ENCODE measurements around the gene CDH23. TPM values are rescaled to one million over a fixed set of nuclear protein-coding genes. Genes with fewer than 3 reads are reported as not detected.

CDH23 gene
- total RNA-seq, 1 experiment from 2014 or later, result 0.34 TPM

DNA sequence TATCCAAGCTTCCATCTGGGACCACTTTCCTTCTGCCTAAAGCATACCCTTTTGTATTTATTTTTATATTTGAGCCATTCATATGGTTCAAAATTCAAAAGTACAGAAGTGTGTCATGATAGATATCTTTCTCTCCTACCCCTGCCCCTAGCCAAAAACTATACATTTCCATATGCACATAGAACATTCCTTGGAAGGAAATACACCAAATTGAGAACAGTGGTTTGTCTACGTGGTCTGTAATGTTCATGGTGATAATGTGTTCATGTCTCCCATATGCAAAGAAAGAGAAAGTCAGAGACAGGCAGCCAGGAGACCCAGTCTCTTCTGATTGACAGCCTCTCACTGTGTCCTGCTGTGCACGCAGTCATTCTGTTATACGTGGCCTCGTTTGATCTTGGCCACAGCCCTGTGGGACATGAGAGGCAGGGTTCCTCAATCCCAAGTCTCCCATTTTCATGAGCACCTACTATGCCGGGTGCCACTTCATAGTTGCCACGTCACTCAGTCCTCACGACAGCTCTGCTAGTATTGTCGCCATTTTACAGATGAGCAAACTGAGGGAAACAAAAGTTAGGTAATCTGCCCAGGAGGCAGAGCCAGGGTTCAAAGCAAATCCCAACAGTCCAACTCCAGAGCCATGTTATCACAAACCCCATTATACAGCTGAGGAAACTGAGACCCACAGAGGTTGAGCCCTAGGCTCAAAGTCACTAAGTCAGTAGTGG lies 8.0 kb upstream of the CDH23 start:
- H3K9me3 ChIP-seq, result no peaks in the 10 kb centered on the region; the same call in 1 of the 2 replicates
- no peaks in the 10 kb centered on the region; the same call in 1 of the 2 replicates for H3K27me3 ChIP-seq (replicated peaks; ENCODE audit: control insufficient read depth, insufficient read depth, low read length)
- CTCF ChIA-PET, result no interaction called here
- Mint-ChIP-seq H3K27ac (ENCODE audit: unreplicated experiment) (no peak overlapping the region), H3K4me3 (ENCODE audit: unreplicated experiment) (no peak overlapping the region), H3K4me1 (ENCODE audit: low read depth, unreplicated experiment) (no peaks in the 10 kb centered on the region), H3K27me3 (ENCODE audit: insufficient read depth, unreplicated experiment) (peaks cover 12% of the 10 kb centered on the region), H3K36me3 (ENCODE audit: insufficient read depth, unreplicated experiment) (no peaks in the 10 kb centered on the region), H3K9me3 (ENCODE audit: unreplicated experiment) (no peaks in the 10 kb centered on the region)
- no peak overlapping the region for H3K4me3 ChIP-seq (ENCODE audit: low read depth, low read length)
- no peaks in the 10 kb centered on the region for H3K36me3 ChIP-seq (ENCODE audit: control insufficient read depth, insufficient read depth, low read length)
- H3K4me1 ChIP-seq, result peaks cover 8% of the 10 kb centered on the region
- BruUV-seq (replicated peaks), result no TSS peak
- DNase-seq, result peak in 1 of 2 experiments; percentile 28
- TF ChIP-seq, protein P1, sequence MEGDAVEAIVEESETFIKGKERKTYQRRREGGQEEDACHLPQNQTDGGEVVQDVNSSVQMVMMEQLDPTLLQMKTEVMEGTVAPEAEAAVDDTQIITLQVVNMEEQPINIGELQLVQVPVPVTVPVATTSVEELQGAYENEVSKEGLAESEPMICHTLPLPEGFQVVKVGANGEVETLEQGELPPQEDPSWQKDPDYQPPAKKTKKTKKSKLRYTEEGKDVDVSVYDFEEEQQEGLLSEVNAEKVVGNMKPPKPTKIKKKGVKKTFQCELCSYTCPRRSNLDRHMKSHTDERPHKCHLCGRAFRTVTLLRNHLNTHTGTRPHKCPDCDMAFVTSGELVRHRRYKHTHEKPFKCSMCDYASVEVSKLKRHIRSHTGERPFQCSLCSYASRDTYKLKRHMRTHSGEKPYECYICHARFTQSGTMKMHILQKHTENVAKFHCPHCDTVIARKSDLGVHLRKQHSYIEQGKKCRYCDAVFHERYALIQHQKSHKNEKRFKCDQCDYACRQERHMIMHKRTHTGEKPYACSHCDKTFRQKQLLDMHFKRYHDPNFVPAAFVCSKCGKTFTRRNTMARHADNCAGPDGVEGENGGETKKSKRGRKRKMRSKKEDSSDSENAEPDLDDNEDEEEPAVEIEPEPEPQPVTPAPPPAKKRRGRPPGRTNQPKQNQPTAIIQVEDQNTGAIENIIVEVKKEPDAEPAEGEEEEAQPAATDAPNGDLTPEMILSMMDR (IDR thresholded peaks at IDR 0.05; ENCODE audit: insufficient read depth in 1 of 2, low read depth in 1 of 2, low read length in 1 of 2, severe bottlenecking in 1 of 2, unreplicated experiment in 1 of 2), result no peak
- POLR2A ChIA-PET, result no interaction called here
- intact Hi-C loops (cut with micrococcal nuclease; ENCODE audit: unreplicated experiment), result no loop called here

DNA sequence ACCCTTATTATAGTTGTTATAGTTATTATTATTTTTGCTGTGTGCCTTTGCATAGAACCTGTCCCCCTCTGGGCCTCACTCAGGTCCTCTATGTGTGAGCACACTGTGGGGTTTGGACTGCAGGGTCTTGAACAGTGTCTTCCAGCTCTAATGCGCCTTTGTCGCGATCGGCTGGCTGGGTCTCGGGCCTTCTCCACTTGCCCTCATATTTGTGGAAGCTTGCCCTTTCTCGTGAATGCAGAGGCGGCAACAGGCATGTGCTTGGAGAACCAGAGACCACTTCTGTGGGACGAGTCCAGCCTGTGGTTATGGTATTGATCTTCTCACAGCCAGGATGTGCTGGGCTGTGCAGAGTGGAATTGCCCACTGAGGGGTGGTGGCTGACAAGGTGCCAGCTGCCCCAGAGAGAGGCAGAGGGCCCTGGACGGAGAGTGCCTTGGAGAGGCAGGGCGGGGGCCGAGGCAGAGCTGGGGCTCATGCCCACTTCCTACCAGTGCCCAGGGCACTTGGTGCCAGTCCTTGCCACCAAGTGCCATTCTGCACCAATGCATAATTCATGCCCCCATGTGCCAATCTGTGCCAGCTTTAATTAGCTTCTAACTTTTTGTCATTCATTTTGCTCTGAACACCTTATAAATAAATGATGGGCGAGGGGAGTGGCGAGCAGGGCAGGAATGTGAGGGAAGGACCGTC lies 6.8 kb upstream of the CDH23 start:
- H3K9me3 Mint-ChIP-seq (ENCODE audit: unreplicated experiment), result no peaks in the 10 kb centered on the region
- H3K27me3 Mint-ChIP-seq (ENCODE audit: insufficient read depth, unreplicated experiment), result peaks cover 15% of the 10 kb centered on the region
- ChIA-PET CTCF (no interaction called here), POLR2A (no interaction called here)
- Histone ChIP-seq H3K27me3 (replicated peaks; ENCODE audit: control insufficient read depth, insufficient read depth, low read length) (no peaks in the 10 kb centered on the region; the same call in 1 of the 2 replicates), H3K4me3 (ENCODE audit: low read depth, low read length) (no peak overlapping the region), H3K9me3 (no peaks in the 10 kb centered on the region; the same call in 1 of the 2 replicates), H3K4me1 (peaks cover 8% of the 10 kb centered on the region), H3K36me3 (ENCODE audit: control insufficient read depth, insufficient read depth, low read length) (no peaks in the 10 kb centered on the region)
- no peak overlapping the region for H3K4me3 Mint-ChIP-seq (ENCODE audit: unreplicated experiment)
- TF ChIP-seq, protein P1 (IDR thresholded peaks at IDR 0.05; ENCODE audit: insufficient read depth in 1 of 2, low read depth in 1 of 2, low read length in 1 of 2, severe bottlenecking in 1 of 2, unreplicated experiment in 1 of 2), result no peak
- H3K27ac Mint-ChIP-seq (ENCODE audit: unreplicated experiment), result no peak overlapping the region
- no peaks in the 10 kb centered on the region for H3K36me3 Mint-ChIP-seq (ENCODE audit: insufficient read depth, unreplicated experiment)
- peak in 1 of 2 experiments; percentile 28 for DNase-seq
- no TSS peak for BruUV-seq (replicated peaks)
- intact Hi-C loops (cut with micrococcal nuclease; ENCODE audit: unreplicated experiment), result no loop called here
- H3K4me1 Mint-ChIP-seq (ENCODE audit: low read depth, unreplicated experiment), result no peaks in the 10 kb centered on the region

DNA sequence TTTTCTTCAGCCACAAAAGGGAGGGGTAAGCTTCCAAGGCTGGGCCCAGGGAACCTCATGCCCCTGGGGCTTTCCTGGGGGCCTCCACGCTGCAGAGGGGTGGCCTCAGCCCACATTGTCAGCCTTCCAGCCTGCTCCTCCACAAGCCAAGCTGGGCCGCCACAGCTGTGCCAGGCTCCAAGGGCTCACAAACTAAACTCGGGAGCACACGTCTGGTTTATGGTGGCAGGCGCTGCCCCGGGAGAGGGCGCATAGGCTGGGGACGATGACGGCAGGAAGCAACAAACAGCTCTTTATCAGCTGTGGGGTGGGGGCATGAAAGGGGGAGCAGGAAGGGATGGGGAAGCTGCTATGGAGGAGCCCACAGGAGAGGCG lies 6.3 kb upstream of the CDH23 start:
- Histone ChIP-seq H3K4me1 (peaks cover 8% of the 10 kb centered on the region), H3K9me3 (no peaks in the 10 kb centered on the region; the same call in 1 of the 2 replicates), H3K4me3 (ENCODE audit: low read depth, low read length) (no peak overlapping the region), H3K27me3 (replicated peaks; ENCODE audit: control insufficient read depth, insufficient read depth, low read length) (no peaks in the 10 kb centered on the region; the same call in none of the 2 replicates), H3K36me3 (ENCODE audit: control insufficient read depth, insufficient read depth, low read length) (no peaks in the 10 kb centered on the region)
- Mint-ChIP-seq H3K4me1 (ENCODE audit: low read depth, unreplicated experiment) (no peaks in the 10 kb centered on the region), H3K27me3 (ENCODE audit: insufficient read depth, unreplicated experiment) (peaks cover 19% of the 10 kb centered on the region), H3K36me3 (ENCODE audit: insufficient read depth, unreplicated experiment) (no peaks in the 10 kb centered on the region), H3K27ac (ENCODE audit: unreplicated experiment) (no peak overlapping the region), H3K9me3 (ENCODE audit: unreplicated experiment) (no peaks in the 10 kb centered on the region), H3K4me3 (ENCODE audit: unreplicated experiment) (no peak overlapping the region)
- no TSS peak for BruUV-seq (replicated peaks)
- CTCF ChIA-PET, result no interaction called here
- TF ChIP-seq, protein P1 (IDR thresholded peaks at IDR 0.05; ENCODE audit: insufficient read depth in 1 of 2, low read depth in 1 of 2, low read length in 1 of 2, severe bottlenecking in 1 of 2, unreplicated experiment in 1 of 2), result no peak
- no peak for DNase-seq
- POLR2A ChIA-PET, result no interaction called here
- intact Hi-C loops (cut with micrococcal nuclease; ENCODE audit: unreplicated experiment), result no loop called here

Data from Caco-2 (cell line).